ENCODE measurements around the gene ZNF469.

- TF ChIP-seq CTCF (IDR thresholded peaks at IDR 0.05) (no peak), POLR2A (IDR thresholded peaks at IDR 0.05) (no peak), POLR2AphosphoS5 (IDR thresholded peaks at IDR 0.05) (no peak)
Observed at GRCh38 chr16:88360999-88361398, 21.8 kb upstream of the ZNF469 start.

Measured in suprapubic skin (tissue), 4 donors.